ENCODE results near the gene AURKB. TPM values are rescaled to one million over a fixed set of nuclear protein-coding genes. Genes with fewer than 3 reads are reported as not detected.
A peak's percentile ranks its signal among the peaks of the same experiment; 100 is the strongest.

Gene AURKB
- total RNA-seq, 2 donors from 2014 or later, result 1.4 to 1.5 TPM

DNA sequence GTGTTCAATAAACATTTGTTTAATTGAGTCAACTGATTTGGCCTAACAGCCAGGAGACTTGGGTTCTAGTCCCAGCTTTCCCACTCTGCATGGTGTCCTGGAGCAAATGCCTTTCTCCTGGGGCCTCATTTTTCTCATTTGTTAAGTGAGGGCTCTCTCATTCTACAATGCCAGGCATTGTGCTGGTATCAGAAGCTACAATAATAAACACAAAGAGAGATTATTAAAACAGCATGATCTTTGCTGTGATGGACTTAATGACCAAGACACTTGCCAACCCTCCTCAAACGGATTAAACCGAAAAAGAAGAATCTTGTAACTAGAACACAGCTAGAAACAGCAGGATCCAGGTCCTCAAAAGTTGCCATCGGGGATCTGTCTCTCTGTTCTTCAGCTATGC, 42.8 kb downstream of the AURKB start:
- intact Hi-C loops (cut with DNase I), result no loop called here
- no peak for ATAC-seq

GRCh38 chr17:8166731-8167130, 43.6 kb downstream of the AURKB start:
- intact Hi-C loops (cut with DNase I), result no loop called here
- DNase-seq, result no peak
- ATAC-seq, result no peak

More for the DNA sequence above, 42.8 kb downstream of the AURKB start:
- DNase-seq, result no peak

- ATAC-seq, result no peak
- intact Hi-C loops (cut with DNase I), result no loop called here
- no peak for DNase-seq
These were observed 45.6 kb downstream of the AURKB start for GRCh38 chr17:8164815-8165131.

DNA sequence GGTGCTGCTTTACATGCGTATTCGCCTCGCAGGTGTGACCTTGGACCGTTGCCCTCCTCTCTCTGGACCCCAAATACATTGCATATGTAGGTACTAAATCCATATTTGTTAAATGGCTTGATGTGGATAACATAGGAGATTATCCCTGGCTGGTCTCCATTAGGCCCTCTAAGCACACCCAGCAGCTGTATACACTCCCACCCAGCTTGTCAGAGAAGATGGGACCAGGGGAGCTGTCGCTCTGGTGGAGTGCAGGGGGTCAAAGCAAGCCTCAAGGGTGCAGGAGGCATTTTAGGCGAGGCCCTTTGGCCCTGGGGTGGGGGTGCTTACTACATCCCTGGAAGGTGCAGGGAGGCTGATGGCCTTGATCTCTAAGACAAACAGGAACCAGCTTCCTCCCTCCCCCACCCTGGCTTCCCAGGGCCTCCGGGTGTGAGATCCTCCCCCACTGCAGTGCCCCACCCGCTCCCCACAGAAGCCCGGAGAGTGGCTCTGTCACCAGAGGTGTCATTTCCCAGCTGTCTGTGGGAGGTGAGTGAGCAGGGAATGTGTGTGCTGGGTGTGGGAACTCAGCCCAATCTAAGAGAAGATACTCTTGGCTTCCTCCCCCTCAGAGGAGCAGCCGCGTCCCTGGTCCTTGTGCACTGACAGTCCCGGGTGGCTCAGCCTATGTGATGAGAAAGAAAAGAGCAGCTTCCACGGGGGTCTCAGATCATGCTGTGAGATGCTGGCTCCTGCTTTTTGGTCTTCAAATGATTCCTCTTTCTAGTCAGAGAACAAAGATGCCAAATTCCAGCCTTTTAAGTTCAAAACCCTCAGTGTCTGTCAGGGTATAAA, 46.2 kb downstream of the AURKB start:
- intact Hi-C loops (cut with DNase I), result no loop called here
- DNase-seq, result peak; percentile 87
- ATAC-seq, result peak; percentile 82 to 84

GRCh38 chr17:8162997-8163977, 47.1 kb downstream of the AURKB start:
- DNase-seq, result no peak
- peak; percentile 2 to 3 for ATAC-seq
- intact Hi-C loops (cut with DNase I), result no loop called here

DNA sequence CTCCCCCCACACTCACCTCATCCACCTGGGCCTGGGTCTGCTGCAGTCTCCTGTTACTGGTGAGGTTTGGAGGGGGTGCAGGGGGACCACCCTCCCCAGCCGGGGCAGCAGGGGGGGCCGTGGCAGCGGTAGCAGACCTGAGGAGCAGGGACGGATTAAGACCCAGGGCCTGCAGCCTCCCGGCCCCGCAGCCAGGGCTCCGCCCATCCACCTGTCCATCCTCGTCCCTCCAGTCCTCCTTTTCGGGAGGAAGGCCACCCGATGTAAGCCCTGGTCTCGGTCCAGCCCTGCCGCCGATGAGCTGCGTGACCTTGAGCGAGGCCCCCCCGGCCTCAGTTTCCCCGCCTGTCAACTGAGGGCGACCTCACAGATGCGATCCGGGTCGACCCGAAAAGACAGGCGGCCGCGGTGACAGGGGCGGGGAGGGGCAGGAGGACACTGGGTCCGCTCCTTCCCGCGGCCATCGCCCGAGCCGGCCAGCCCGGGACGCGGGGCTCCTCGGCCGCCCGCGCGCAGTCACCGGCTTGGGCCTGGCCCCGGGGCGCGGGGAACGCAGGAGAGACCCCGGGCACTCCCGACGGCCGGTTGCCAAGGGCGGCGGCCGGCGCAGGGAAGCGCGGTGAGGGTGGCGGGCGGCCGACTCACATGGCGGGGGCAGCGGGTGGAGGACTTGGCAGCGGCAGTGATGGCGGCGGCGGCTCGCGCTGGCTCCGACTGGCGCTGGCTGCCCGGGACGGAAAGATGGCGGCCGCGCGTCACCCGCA, 48.0 kb downstream of the AURKB start, which contains the start of gene VAMP2:
Gene VAMP2 (minus strand): TSS at position 716 of the 764 bp plus-strand sequence. CDS start 69 bp downstream, at position 647.
- intact Hi-C loops (cut with DNase I), result no loop called here
- ATAC-seq (peak; percentile 56 to 78), DNase-seq (peak; percentile 89)

GRCh38 chr17:8161289-8162232, 48.8 kb downstream of the AURKB start:
- intact Hi-C loops (cut with DNase I), result no loop called here
- ATAC-seq, result peak in 1 of 2 donors; percentile 1
- DNase-seq, result no peak

- ATAC-seq (no peak), DNase-seq (no peak)
- intact Hi-C loops (cut with DNase I), result no loop called here
These were observed 49.6 kb downstream of the AURKB start for GRCh38 chr17:8160741-8161221.

DNA sequence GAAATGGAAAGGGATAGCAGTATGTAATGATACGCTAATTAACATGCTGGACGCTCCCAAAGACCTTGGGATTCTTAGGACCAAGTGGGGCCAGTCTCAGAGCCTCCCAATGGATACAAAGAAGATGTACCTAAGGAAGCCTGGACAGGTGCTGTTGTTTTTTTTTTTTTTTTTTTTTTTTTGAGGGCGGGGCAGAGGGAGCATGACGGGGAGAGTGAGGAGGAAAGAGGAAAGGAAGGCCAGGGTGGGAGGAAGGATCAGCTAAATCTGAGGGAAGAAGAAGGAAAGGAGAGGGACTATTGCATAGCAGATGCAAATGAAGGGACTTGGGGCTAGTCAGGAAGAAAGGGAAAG, 50.2 kb downstream of the AURKB start:
- ATAC-seq (no peak), DNase-seq (peak; percentile 12)
- intact Hi-C loops (cut with DNase I), result no loop called here

DNA sequence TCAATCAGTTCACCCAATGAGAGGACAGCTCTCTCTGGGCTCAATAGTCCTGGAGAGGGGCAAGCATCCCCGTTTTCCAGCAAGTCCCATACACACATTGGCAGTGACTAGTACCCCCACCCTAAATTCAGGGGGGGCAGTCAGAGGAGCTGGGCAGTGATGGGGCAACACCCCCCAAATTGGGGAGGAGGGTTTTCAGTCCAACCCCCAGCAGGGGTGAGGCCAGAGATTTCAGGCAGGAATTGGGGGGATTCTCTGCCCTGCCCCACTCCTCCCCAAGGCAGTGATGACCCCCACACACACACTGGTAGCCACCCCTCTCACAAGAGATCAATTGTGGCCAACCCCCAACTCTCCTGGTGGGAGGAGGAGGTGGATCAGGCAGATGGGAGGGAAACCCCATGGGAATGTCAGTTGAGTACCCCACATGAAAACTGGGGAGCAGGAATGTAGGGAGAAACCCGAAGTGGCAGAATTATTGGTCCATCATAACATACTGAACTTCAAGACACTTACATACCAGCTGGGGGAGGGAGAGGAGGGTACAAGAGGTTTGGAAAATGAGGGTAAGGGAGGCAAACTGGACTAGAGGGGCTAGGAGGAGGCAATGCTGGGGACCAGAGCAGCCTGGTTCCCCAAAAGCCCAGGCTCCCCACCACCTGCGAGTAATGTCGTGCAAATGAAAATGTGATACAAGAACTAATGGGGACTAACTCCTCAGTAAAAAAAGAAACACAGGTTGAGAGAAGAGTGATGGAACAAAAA, 50.7 kb downstream of the AURKB start:
- intact Hi-C loops (cut with DNase I), result loop anchor here in 1 of 2 donors (5.0 kb wide), 1 partner anchor 37 kb away; the partner anchor contains the start of gene HES7
- ATAC-seq (no peak), DNase-seq (peak; percentile 10)

- DNase-seq (no peak), ATAC-seq (no peak)
- intact Hi-C loops (cut with DNase I), result loop anchor here in 1 of 2 donors (5.0 kb wide), 1 partner anchor 37 kb away; the partner anchor contains the start of gene HES7
These were observed 51.4 kb downstream of the AURKB start for GRCh38 chr17:8159032-8159400.

GRCh38 chr17:8158267-8159031, 51.9 kb downstream of the AURKB start:
- ATAC-seq (peak in 1 of 2 donors; percentile 3), DNase-seq (peak; percentile 92)
- intact Hi-C loops (cut with DNase I), result loop anchor here in 1 of 2 donors (5.0 kb wide), 1 partner anchor 36 kb away; the partner anchor contains the start of gene HES7

DNA sequence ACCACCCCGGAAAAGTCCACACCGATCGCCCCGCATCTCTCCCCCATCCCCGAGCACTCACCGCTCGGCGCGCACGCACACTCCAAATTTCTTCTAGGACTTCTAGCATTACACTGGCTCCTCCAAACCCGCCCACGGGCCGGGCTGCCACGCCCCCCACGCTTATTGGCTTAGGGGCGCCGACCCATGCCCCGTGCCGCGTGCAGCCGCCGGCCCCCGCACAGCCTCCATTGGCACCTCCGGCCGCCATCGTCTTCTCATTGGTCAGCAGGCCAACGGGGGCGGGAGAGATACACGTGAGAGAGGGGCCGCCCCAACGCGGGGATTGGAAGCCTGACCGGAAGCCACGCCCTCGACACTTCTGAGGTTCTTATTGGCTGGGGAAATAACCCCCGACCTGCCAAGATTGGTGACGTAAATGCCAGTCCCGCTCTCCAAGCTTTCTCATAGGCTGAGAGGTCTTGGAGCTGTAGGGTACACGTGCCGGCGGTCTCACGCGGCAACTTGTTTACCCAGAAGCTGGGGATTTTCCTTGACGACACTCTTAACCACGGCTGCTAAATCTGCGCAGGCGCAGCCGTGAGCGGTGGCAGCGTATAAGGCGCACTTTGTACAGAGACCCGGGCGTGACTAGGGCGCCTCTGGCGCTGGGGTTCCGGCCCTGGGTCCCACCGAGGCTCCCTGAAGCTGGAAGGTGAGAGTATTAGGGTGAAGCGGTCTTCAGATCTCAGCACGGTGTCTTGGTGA, 54.0 kb downstream of the AURKB start:
- intact Hi-C loops (cut with DNase I), result loop anchor here in 1 of 2 donors (5.0 kb wide), 1 partner anchor 34 kb away; the partner anchor contains the start of gene HES7
- ATAC-seq, result peak; percentile 65 to 67

DNA sequence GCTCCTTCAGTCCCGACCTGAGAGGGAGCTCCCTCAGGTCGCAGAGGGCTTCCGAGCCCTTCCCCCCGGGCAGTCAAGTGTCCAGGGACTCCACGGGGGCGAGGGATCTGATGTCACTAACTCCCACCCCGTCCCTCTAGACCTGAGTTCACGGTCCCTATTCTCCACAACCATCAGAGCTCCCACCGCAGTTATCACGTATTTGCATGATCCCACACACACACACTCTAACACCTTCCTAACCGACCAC, 54.5 kb downstream of the AURKB start:
- intact Hi-C loops (cut with DNase I), result loop anchor here in 1 of 2 donors (5.0 kb wide), 1 partner anchor 34 kb away; the partner anchor contains the start of gene HES7
- no peak for ATAC-seq
- DNase-seq, result no peak

More for the DNA sequence above, 54.0 kb downstream of the AURKB start:
- peak; percentile 100 for DNase-seq

DNA sequence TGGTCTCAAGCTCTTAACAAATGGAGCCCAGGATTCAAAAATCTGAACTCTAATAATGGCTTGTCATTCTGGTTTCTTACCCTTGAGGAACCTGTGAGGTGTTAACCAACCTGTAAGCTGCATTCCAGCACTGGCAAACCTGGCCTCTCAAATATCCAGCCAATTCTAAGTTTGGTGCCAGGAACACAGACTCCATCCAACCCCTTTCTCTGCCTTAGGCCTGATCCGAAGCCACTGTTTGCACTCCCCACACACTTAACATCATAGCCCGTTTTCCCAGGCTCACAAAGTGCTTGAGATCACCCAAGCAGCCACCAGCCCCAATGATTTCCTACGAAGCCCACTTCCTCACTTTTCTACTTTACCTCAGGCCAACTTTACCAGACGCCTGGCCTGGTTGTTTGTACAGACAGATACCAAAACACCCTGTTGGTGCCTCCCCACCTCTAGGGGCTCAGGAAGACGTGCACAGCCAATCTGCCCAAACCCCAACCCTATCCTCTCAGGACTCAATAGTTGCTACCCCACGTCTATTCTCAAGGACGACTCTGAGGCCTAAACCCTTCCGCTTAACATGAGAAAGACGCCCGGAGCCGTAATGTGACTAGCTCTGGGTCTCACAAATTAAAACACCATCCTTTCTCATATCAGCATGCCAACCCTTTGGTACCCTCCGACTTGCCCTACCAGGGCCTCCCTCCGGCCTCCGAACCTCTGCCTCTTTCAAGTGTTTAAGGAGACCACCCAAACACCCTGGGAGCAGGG, 55.0 kb downstream of the AURKB start:
- ATAC-seq, result no peak
- no peak for DNase-seq
- intact Hi-C loops (cut with DNase I), result loop anchor here in 1 of 2 donors (5.0 kb wide), 1 partner anchor 33 kb away; the partner anchor contains the start of gene HES7

All from left cardiac atrium (tissue), 4 donors.